ENCODE results near the gene MMP19.

DNA sequence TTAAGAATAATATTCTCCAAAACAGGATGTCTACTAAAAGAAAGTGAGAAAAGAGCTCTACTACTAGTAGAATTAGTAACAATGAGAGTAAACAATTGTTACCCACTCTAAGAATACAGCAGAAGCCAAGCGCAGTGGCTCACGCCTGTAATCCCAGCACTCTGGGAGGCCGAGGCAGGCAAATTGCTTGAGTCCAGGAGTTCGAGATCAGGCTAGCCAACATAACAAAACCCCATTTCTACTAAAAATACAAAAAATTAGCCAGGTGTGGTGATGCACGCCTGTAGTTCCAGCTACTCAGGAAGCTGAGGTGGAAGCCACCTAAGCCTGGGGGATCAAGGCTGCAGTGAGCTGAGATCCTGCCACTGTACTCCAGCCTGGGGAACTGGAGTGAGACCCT lies 18.0 kb downstream of the MMP19 start:
- TF ChIP-seq, protein P1, sequence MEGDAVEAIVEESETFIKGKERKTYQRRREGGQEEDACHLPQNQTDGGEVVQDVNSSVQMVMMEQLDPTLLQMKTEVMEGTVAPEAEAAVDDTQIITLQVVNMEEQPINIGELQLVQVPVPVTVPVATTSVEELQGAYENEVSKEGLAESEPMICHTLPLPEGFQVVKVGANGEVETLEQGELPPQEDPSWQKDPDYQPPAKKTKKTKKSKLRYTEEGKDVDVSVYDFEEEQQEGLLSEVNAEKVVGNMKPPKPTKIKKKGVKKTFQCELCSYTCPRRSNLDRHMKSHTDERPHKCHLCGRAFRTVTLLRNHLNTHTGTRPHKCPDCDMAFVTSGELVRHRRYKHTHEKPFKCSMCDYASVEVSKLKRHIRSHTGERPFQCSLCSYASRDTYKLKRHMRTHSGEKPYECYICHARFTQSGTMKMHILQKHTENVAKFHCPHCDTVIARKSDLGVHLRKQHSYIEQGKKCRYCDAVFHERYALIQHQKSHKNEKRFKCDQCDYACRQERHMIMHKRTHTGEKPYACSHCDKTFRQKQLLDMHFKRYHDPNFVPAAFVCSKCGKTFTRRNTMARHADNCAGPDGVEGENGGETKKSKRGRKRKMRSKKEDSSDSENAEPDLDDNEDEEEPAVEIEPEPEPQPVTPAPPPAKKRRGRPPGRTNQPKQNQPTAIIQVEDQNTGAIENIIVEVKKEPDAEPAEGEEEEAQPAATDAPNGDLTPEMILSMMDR (IDR thresholded peaks at IDR 0.05): no peak
- TF ChIP-seq POLR2A (IDR thresholded peaks at IDR 0.05): no peak
- no peak for TF ChIP-seq EP300 (IDR thresholded peaks at IDR 0.05)

All from gastroesophageal sphincter (tissue), 3 donors.